SHP77 (cell line): Measurements from ENCODE around the gene PLCL2.
"Not testable (repeated sequence)": the region's sequence is repeated elsewhere in the genome, so short reads cannot be mapped to it uniquely, and the experiment has no call there.

Experiments used
- DNase-seq, 2 experiments: peaks; one replicate each; lab custom pipeline; 2025; lab: John Stamatoyannopoulos, UW

Gene PLCL2

GRCh38 chr3:17119201-17120072 lies 234.7 kb downstream of the PLCL2 start:
- DNase-seq, result no peak

DNA sequence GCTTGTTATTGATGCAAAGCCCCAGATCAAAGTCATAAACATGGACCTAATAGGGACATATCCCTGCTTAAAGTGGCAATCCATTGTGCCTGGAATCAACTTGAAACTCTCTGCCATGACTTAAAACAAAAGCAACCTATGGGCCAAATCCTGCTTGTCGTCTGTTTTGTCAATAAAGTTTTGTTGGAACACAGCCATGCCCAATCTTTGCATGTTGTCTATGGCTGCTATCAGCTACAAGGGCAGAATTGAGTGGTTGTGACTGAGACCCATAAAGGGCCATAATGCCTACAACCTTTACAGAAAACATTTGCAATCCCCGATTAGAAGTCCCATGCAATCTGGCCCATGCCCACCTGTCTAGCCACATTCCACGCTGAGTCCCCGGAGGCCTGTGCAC lies 235.4 kb downstream of the PLCL2 start:
- DNase-seq, result no peak

DNA sequence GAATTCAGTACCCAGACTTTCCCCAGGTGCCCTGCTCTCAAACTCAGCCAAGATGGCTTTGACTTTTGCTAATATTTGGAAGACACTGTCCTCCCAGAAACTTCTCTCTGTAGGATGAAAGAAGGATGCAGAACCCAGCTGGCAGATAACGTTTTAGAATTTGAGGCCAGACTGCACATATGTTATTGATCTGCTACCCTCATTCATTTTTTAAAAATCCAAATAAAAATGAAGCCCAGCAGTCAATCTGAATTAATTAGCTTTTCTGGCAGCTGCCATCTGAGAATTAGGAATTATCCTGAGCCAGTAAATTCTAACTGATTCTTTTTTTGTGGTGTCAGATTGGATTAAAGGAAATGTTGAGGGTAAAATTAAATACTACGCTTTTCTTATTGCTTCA lies 236.6 kb downstream of the PLCL2 start:
- DNase-seq, result no peak

- DNase-seq, result no peak
These were observed 238.0 kb downstream of the PLCL2 start for GRCh38 chr3:17122758-17123157.

GRCh38 chr3:17125738-17126442 lies 241.1 kb downstream of the PLCL2 start:
- DNase-seq, result no peak

GRCh38 chr3:17128671-17129070 lies 243.9 kb downstream of the PLCL2 start:
- not testable (repeated sequence) for DNase-seq

- no peak for DNase-seq
These were observed 244.8 kb downstream of the PLCL2 start for GRCh38 chr3:17129556-17129955.

DNA sequence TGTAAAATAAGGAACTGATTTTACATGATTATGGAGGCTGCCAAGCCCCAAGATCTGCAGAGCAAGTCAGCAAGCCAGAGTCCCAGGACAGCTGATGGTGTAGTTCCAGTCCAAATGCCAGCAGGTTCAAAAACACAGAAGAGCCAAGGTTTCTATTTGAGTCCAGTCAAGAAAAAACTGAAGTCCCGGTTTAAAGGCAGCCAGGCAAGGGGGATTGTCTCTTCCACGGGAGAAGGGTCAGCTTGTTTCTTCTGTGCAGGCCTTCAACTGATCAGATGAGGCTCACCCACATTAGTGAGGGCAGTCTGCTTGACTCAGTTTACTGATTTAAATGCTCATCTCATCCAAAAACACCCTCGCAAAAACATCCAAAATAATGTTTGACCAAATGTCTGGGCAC lies 246.2 kb downstream of the PLCL2 start:
- DNase-seq, result no peak

GRCh38 chr3:17132286-17133115 lies 247.7 kb downstream of the PLCL2 start:
- DNase-seq, result no peak

- no peak for DNase-seq
These were observed 249.1 kb downstream of the PLCL2 start for GRCh38 chr3:17133632-17134545.

DNA sequence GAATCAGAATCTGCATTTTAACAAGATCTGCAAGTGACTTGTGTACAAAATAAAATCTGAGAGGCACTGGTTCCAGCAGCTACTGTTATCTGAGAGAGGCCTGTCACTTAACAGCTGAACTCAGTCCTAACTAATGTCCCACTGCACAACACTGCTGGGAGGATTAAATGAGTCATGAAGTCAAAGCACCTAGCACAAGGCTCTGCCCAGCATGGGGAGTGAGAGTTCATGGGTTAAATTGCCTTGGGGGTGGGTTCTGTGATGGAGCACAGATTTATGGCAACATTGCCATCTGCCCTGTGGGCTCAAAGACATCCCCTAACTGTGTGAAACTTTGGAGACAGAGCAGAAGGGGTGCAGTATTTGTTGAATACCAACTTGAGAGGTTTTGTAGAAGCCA lies 250.9 kb downstream of the PLCL2 start:
- DNase-seq, result no peak

- DNase-seq, result no peak
These were observed 251.5 kb downstream of the PLCL2 start for GRCh38 chr3:17136136-17136721.

DNA sequence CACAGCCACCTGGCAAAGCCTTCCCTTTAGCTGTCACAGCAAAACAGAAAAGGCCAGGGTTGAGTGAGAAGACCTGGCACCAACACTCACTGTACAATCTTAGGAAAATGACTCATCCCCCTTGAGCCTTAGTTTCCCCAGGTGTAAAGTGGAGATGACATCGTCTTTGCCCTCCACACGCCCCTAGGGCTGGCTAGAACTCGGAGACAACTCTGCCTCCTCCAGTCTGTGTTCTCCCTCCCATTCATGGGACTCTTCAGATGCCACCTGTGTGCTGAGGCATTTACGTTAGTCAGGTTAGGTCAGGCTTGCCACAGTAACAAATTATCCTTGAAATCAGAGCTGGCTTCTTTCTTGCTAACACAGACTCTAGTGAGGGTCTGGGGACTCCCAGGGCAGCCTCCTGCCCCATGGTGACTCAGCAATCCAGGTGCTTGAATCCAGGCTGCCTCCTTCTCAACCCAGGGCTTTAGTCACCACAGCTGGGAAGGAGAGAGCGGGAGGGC lies 252.6 kb downstream of the PLCL2 start:
- DNase-seq, result no peak

DNA sequence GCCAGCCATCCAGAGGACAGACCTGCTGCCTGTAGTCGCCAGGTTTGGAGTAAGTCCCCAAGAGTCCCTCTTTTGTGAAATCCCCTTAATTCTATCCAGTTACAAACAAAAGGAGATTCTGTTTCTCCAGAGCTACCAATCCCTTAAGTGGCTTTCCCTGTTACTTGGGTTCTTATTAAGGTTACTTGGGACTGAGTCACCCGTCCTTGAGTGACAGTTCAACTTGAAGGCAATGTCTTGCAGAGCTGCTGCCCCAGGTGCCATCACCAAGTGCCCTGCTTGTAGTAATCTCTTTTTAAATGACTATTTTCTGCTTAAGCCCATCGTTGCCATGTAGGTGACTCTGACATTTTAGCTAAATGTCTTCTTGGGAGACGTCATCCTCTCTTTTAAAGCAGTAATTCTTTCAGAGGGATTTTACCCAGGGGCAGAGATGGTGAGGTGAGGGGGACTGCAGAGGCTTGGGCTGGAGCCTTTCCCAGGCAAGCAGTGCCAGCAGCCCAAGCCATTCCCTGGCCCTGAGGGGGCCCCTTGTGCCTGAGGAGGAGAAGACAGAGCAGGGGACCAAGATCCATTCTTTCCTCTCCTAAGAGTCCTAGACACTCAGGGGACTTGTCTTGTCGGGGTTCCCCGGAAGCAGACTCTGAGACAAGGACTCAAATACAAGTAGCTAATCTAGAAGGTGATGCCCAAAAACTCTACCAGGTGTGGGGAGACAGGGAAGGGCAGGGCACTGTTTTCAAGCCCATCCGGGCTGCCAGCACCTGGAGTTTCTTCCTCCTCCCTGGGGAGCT lies 253.7 kb downstream of the PLCL2 start:
- no peak for DNase-seq
